SK-N-SH treated with all-trans-retinoic acid at 6 μM for 48 hours (cell line): Measurements from ENCODE around the gene PPP2R2C.

ENCODE experiments used
- ATAC-seq: fragments of 200-7000 bp; cut with Tn5 transposase; 3 replicates; pipeline ENCODE4 v1.9.1; 2020; ENCODE audit warnings: mild to moderate bottlenecking, moderate library complexity
- ARNTL ChIP-seq: fragments of 450-650 bp; formaldehyde crosslinking; IDR thresholded peaks from 2 replicates; pipeline ENCODE4 v1.5.0; 2020; ENCODE audit warnings: low read depth, mild to moderate bottlenecking, moderate library complexity, borderline replicate concordance
- BACH2 ChIP-seq: fragments of 250-450 bp; sonication (Bioruptor Pico); IDR thresholded peaks from 2 replicates; pipeline ENCODE4 v1.9.0; 2021; ENCODE audit warnings: mild to moderate bottlenecking, borderline replicate concordance
- CSDC2 ChIP-seq: fragments of 250-450 bp; sonication (Bioruptor Pico); IDR thresholded peaks from 2 replicates; pipeline ENCODE4 v1.5.0; 2020; ENCODE audit warnings: mild to moderate bottlenecking, moderate library complexity
- ESRRG ChIP-seq: fragments of 250-450 bp; sonication (Bioruptor Pico); IDR thresholded peaks from 2 replicates; pipeline ENCODE4 v1.6.1; 2021; ENCODE audit warnings: mild to moderate bottlenecking
- GLIS3 ChIP-seq: fragments of 250-450 bp; sonication (Bioruptor Pico); IDR thresholded peaks from 2 replicates; pipeline ENCODE4 v1.5.0; 2020; ENCODE audit warnings: mild to moderate bottlenecking, moderate library complexity
- ISL1 ChIP-seq: fragments of 250-450 bp; sonication (Bioruptor Pico); IDR thresholded peaks from 2 replicates; pipeline ENCODE4 v2.1.2; 2022; ENCODE audit warnings: mild to moderate bottlenecking, moderate library complexity
- OSR1 ChIP-seq: fragments of 250-450 bp; sonication (Bioruptor Pico); IDR thresholded peaks from 2 replicates; pipeline ENCODE4 v1.8.0; 2022; ENCODE audit warnings: moderate library complexity, mild to moderate bottlenecking, inconsistent platforms
- PPARA ChIP-seq: fragments of 250-450 bp; sonication (Bioruptor Pico); IDR thresholded peaks from 2 replicates; pipeline ENCODE4 v1.5.0; 2020; ENCODE audit warnings: mild to moderate bottlenecking, borderline replicate concordance
- RARB ChIP-seq: fragments of 250-450 bp; sonication (Bioruptor Pico); IDR thresholded peaks from 2 replicates; pipeline ENCODE4 v1.8.0; 2021; ENCODE audit warnings: mild to moderate bottlenecking, moderate library complexity
- SNAI2 ChIP-seq: fragments of 250-450 bp; sonication (Bioruptor Pico); IDR thresholded peaks from 2 replicates; pipeline ENCODE4 v1.5.0; 2020; ENCODE audit warnings: mild to moderate bottlenecking, moderate library complexity
- TCF4 ChIP-seq: fragments of 250-450 bp; sonication (Bioruptor Pico); IDR thresholded peaks from 2 replicates; pipeline ENCODE4 v1.8.0; 2021; ENCODE audit warnings: mild to moderate bottlenecking, moderate library complexity, borderline replicate concordance
- ZFP3 ChIP-seq: fragments of 250-450 bp; sonication (Bioruptor Pico); IDR thresholded peaks from 2 replicates; pipeline ENCODE4 v1.5.0; 2020; ENCODE audit warnings: mild to moderate bottlenecking, moderate library complexity
- ZFP30 ChIP-seq: fragments of 450-650 bp; formaldehyde crosslinking; IDR thresholded peaks from 2 replicates; pipeline ENCODE4 v1.5.0; 2022; ENCODE audit warnings: mild to moderate bottlenecking, moderate library complexity
- ZNF565 ChIP-seq: fragments of 450-650 bp; formaldehyde crosslinking; conservative IDR thresholded peaks from 2 replicates; pipeline ENCODE4 v1.5.0; 2020; ENCODE audit warnings: low read depth, mild to moderate bottlenecking, moderate library complexity
- ZNF8 ChIP-seq: fragments of 450-650 bp; formaldehyde crosslinking; IDR thresholded peaks from 2 replicates; pipeline ENCODE4 v1.5.0; 2020; ENCODE audit warnings: mild to moderate bottlenecking, moderate library complexity
- TF ChIP-seq, protein P1 (sequence below): fragments of 250-450 bp; sonication (Bioruptor Pico); IDR thresholded peaks from 2 replicates; pipeline ENCODE4 v1.8.0; 2020; ENCODE audit warnings: mild to moderate bottlenecking, moderate library complexity, borderline replicate concordance
- TF ChIP-seq, protein P2 (sequence below): fragments of 250-450 bp; sonication (Bioruptor Pico); IDR thresholded peaks from 2 replicates; pipeline ENCODE4 v1.8.0; 2021; ENCODE audit warnings: low read depth, mild to moderate bottlenecking, moderate library complexity, borderline replicate concordance
- TF ChIP-seq, protein P3 (sequence below): fragments of 250-450 bp; sonication (Bioruptor Pico); IDR thresholded peaks from 2 replicates; pipeline ENCODE4 v1.5.1; 2020; ENCODE audit warnings: low read depth, mild to moderate bottlenecking, moderate library complexity
- TF ChIP-seq, protein P4 (sequence below): fragments of 250-450 bp; sonication (Bioruptor Pico); IDR thresholded peaks from 2 replicates; pipeline ENCODE4 v1.5.1; 2021; ENCODE audit warnings: mild to moderate bottlenecking, moderate library complexity
- TF ChIP-seq, protein P5 (sequence below): fragments of 250-450 bp; sonication (Bioruptor Pico); IDR thresholded peaks from 2 replicates; pipeline ENCODE4 v1.5.0; 2020; ENCODE audit warnings: mild to moderate bottlenecking, moderate library complexity

The PPP2R2C gene

DNA sequence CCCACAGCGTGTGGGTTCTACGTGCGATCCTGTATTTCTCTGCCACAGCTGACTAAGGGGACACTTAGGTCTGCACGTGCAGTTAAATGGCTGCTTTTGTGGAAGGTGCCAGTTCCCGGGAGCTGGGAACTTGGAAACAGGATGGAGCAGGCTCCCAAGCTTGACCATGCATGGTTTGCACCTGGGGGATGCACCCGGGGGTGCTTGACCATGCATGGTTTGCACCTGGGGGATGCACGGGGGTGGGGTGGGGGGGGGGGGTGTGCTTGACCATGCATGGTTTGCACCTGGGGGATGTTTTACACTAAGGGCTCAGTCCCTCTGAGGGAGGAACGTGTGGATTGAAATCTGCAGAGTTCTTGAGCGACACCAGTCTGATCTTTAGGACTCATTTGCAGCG is 197.1 kb downstream of the PPP2R2C start:
- no peak for ATAC-seq
- TF ChIP-seq CSDC2 (CRISPR knock-in tag) (no peak), BACH2 (CRISPR knock-in tag) (no peak), ISL1 (CRISPR knock-in tag) (no peak), ZNF8 (CRISPR knock-in tag) (no peak), ZNF565 (CRISPR knock-in tag) (no peak), GLIS3 (CRISPR knock-in tag) (no peak), PPARA (CRISPR knock-in tag) (no peak), SNAI2 (no peak), ESRRG (CRISPR knock-in tag) (no peak)
- TF ChIP-seq, protein P1, sequence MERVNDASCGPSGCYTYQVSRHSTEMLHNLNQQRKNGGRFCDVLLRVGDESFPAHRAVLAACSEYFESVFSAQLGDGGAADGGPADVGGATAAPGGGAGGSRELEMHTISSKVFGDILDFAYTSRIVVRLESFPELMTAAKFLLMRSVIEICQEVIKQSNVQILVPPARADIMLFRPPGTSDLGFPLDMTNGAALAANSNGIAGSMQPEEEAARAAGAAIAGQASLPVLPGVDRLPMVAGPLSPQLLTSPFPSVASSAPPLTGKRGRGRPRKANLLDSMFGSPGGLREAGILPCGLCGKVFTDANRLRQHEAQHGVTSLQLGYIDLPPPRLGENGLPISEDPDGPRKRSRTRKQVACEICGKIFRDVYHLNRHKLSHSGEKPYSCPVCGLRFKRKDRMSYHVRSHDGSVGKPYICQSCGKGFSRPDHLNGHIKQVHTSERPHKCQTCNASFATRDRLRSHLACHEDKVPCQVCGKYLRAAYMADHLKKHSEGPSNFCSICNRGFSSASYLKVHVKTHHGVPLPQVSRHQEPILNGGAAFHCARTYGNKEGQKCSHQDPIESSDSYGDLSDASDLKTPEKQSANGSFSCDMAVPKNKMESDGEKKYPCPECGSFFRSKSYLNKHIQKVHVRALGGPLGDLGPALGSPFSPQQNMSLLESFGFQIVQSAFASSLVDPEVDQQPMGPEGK (CRISPR knock-in tag), result no peak
- TF ChIP-seq, protein P2, sequence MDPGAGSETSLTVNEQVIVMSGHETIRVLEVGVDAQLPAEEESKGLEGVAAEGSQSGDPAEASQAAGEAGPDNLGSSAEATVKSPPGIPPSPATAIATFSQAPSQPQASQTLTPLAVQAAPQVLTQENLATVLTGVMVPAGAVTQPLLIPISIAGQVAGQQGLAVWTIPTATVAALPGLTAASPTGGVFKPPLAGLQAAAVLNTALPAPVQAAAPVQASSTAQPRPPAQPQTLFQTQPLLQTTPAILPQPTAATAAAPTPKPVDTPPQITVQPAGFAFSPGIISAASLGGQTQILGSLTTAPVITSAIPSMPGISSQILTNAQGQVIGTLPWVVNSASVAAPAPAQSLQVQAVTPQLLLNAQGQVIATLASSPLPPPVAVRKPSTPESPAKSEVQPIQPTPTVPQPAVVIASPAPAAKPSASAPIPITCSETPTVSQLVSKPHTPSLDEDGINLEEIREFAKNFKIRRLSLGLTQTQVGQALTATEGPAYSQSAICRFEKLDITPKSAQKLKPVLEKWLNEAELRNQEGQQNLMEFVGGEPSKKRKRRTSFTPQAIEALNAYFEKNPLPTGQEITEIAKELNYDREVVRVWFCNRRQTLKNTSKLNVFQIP, result no peak
- TF ChIP-seq, protein P3, sequence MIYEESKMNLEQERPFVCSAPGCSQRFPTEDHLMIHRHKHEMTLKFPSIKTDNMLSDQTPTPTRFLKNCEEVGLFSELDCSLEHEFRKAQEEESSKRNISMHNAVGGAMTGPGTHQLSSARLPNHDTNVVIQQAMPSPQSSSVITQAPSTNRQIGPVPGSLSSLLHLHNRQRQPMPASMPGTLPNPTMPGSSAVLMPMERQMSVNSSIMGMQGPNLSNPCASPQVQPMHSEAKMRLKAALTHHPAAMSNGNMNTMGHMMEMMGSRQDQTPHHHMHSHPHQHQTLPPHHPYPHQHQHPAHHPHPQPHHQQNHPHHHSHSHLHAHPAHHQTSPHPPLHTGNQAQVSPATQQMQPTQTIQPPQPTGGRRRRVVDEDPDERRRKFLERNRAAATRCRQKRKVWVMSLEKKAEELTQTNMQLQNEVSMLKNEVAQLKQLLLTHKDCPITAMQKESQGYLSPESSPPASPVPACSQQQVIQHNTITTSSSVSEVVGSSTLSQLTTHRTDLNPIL (CRISPR knock-in tag), result no peak

DNA sequence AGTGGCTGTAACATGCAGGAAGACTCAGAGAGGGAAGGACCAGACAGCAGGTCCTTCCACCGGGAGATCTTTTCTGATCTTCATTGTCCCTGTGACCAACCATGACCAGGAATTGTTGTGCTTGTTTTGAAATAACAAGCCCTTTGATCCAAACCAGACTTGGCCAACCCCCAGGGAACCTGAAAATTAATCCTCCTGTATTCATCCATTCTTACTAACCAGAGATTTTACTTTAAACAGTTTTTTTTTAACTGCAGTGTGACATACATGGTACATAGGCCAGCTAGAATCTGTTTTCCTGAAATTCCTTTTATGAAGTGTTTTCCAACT is 198.8 kb downstream of the PPP2R2C start:
- no peak for TF ChIP-seq OSR1 (CRISPR knock-in tag)
- TF ChIP-seq GLIS3 (CRISPR knock-in tag), result no peak
- no peak for TF ChIP-seq ZNF8 (CRISPR knock-in tag)
- TF ChIP-seq ZFP3 (CRISPR knock-in tag), result no peak
- TF ChIP-seq, protein P1 (CRISPR knock-in tag), result no peak
- TF ChIP-seq BACH2 (CRISPR knock-in tag), result no peak
- no peak for TF ChIP-seq ZNF565 (CRISPR knock-in tag)
- TF ChIP-seq CSDC2 (CRISPR knock-in tag), result no peak
- TF ChIP-seq, protein P4, sequence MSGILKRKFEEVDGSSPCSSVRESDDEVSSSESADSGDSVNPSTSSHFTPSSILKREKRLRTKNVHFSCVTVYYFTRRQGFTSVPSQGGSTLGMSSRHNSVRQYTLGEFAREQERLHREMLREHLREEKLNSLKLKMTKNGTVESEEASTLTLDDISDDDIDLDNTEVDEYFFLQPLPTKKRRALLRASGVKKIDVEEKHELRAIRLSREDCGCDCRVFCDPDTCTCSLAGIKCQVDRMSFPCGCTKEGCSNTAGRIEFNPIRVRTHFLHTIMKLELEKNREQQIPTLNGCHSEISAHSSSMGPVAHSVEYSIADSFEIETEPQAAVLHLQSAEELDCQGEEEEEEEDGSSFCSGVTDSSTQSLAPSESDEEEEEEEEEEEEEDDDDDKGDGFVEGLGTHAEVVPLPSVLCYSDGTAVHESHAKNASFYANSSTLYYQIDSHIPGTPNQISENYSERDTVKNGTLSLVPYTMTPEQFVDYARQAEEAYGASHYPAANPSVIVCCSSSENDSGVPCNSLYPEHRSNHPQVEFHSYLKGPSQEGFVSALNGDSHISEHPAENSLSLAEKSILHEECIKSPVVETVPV (CRISPR knock-in tag), result no peak
- TF ChIP-seq SNAI2, result no peak
- TF ChIP-seq, protein P2, result no peak
- TF ChIP-seq ZFP30 (CRISPR knock-in tag), result no peak
- TF ChIP-seq TCF4 (CRISPR knock-in tag), result no peak
- no peak for TF ChIP-seq ISL1 (CRISPR knock-in tag)
- TF ChIP-seq RARB, result no peak
- ATAC-seq, result no peak

DNA sequence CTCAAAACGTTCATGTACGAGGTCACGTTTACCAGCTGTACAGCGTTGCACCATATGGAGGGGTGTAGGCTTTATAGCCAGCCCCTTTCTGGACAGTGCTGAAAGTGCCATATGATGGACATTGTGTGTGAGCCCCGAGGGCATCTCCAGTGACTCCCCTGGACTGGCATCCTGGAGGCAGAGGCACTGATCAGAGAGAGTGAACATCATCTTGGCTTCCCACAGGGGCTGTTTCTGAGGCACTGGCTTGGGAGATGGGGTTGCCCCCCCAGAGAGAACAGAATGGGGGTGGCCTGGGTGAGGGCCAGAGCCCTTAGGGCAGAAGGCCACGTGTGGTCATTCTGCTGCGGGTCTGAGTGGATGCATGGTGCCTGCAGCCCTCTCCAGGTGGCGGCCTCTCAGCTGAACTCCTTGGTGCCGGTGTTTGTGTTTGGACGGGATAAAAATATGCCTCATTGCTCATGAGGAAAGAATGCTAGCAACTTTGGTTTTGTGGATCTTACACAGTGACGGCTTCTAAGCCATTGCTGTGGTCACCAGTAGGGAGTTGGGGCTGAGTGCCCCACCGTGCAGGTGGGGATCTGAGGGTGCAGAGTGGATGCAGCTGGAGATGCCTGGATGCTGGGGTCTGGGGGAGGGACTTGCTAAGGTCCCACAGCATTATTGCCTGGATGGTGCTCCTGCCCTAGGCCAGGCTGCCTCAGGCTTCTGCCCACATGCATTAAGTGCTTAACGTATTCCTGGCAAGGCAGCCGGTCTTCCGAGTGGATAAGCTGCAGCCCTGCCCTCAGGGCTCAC is 199.4 kb downstream of the PPP2R2C start:
- ATAC-seq, result peak; percentile 57
- TF ChIP-seq, protein P3 (CRISPR knock-in tag), result no peak
- TF ChIP-seq, protein P5, sequence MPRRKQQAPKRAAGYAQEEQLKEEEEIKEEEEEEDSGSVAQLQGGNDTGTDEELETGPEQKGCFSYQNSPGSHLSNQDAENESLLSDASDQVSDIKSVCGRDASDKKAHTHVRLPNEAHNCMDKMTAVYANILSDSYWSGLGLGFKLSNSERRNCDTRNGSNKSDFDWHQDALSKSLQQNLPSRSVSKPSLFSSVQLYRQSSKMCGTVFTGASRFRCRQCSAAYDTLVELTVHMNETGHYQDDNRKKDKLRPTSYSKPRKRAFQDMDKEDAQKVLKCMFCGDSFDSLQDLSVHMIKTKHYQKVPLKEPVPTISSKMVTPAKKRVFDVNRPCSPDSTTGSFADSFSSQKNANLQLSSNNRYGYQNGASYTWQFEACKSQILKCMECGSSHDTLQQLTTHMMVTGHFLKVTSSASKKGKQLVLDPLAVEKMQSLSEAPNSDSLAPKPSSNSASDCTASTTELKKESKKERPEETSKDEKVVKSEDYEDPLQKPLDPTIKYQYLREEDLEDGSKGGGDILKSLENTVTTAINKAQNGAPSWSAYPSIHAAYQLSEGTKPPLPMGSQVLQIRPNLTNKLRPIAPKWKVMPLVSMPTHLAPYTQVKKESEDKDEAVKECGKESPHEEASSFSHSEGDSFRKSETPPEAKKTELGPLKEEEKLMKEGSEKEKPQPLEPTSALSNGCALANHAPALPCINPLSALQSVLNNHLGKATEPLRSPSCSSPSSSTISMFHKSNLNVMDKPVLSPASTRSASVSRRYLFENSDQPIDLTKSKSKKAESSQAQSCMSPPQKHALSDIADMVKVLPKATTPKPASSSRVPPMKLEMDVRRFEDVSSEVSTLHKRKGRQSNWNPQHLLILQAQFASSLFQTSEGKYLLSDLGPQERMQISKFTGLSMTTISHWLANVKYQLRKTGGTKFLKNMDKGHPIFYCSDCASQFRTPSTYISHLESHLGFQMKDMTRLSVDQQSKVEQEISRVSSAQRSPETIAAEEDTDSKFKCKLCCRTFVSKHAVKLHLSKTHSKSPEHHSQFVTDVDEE (CRISPR knock-in tag), result no peak
- TF ChIP-seq RARB, result no peak
- TF ChIP-seq ARNTL (CRISPR knock-in tag), result no peak
- TF ChIP-seq ZNF565 (CRISPR knock-in tag), result no peak
- no peak for TF ChIP-seq TCF4 (CRISPR knock-in tag)
- no peak for TF ChIP-seq ESRRG (CRISPR knock-in tag)
- TF ChIP-seq OSR1 (CRISPR knock-in tag), result no peak
